Measurements from ENCODE around the gene CCDC174. TPM values are rescaled to one million over a fixed set of nuclear protein-coding genes. Genes with fewer than 3 reads are reported as not detected.
"Not testable (repeated sequence)": the region's sequence is repeated elsewhere in the genome, so short reads cannot be mapped to it uniquely, and the experiment has no call there.

The CCDC174 gene
- 16.0 and 16.8 TPM in 2 replicates for total RNA-seq

GRCh38 chr3:14651440-14652251 is at the start of gene CCDC174:
Gene CCDC174 (plus strand): TSS chr3:14651762. CDS start chr3:14651837, 75 bp downstream.
- DNase-seq: peak; percentile 99
- H3K27ac Mint-ChIP-seq: peak within 1 kb of the TSS; percentile 95
- H3K4me3 Mint-ChIP-seq: peak within 1 kb of the TSS; percentile 100
- intact Hi-C loops (cut with micrococcal nuclease): loop anchor here (1.0 to 10.0 kb wide), 8 partner anchors 219 to 1613 kb away; partner anchors contain the start of genes CHCHD4, DPH3, LSM3 and MRPS25
- peaks cover 34% of the 10 kb centered on the region for H3K36me3 Mint-ChIP-seq (ENCODE audit: low read depth)
- H3K9me3 Mint-ChIP-seq: peaks cover 5% of the 10 kb centered on the region
- H3K4me1 Mint-ChIP-seq: peaks cover 38% of the 10 kb centered on the region
- peaks cover 3% of the 10 kb centered on the region for H3K27me3 Mint-ChIP-seq

DNA sequence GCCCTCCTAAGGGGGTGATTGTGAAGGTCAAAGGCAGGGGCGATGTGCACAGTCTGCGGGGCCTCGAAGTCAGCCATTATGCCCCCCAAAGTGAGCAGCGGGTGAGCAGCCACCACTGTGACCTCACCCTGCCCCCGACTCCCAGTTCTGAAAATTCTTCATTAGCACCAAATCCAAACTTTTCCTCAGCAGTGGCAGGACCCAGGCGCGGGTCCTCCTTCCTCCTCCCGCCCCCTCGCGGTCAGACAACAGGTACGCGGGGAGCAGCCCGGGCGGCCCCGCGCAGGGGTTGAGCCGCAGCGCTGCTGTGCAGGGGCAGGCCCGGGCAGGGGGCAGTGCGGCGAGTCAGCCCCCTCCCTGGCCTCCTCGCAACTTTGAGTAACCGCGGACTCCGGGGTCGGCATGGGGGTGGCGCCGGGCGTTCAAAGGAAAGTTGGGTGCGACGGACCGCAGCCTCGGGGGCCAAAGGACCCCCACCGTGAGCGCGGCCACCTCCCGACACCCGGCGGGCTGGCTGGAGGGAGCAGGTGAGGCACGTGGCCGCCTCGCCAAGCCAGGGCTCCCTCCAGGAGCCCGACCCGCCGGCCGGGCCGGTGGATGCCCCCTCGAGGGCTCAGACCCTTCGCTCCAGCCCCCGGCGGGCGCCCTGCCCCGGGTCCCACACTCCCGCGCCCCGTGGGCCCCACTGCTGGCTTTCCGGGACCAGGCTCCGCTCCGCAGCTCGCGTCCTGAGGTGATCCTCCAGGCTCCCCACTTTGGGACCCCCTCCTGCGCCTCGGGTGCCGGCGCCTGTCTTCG is 49.4 kb upstream of the CCDC174 start:
- no peak overlapping the region for H3K4me3 Mint-ChIP-seq
- peaks cover 62% of the 10 kb centered on the region for H3K27me3 Mint-ChIP-seq
- peaks cover 9% of the 10 kb centered on the region for H3K9me3 Mint-ChIP-seq
- DNase-seq: no peak
- peaks cover 2% of the 10 kb centered on the region for H3K36me3 Mint-ChIP-seq (ENCODE audit: low read depth)
- intact Hi-C loops (cut with micrococcal nuclease): no loop called here
- H3K27ac Mint-ChIP-seq: no peak overlapping the region
- H3K4me1 Mint-ChIP-seq: peaks cover 6% of the 10 kb centered on the region

DNA sequence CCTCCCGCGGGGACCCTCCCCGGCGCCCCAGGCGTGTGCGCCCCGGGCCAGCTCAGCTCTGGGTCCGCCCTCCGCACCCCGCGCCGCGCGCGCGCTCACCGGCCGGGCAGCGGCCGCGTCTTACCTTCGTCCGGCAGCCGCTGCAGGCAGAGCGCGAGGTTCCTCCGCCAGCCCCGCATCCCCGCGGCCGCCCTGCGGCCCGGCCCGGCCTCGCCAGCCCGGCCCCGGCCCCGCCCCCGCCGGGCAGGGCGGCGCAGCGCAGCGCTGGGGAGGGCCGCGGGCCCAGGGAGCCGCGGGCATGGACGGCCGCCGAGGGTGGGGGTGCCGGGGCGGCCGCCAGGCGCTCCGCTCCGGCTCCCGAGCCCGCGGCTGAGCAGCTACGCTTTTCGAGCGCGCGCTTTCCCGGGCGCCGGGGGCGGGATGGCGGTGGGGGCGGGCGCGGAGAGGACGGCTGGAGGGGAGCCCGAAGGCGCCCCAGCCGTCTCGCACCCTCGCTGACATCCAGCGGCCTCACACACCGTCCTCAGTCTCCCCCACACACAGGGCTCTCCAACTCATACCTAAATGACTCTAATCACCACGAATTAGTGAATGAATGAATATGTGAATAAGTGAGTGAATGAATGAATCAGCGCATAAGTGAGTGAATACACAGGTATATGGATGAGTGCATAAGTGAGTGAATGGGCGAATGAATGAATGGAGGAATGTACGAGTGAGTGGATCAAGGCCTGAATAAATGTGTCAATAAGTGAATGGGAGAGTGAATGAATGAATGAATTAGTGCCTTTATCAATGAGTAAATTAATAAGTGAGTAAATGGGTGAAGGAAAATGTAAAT is 48.5 kb upstream of the CCDC174 start:
- Mint-ChIP-seq H3K27ac (no peak overlapping the region), H3K9me3 (peaks cover 9% of the 10 kb centered on the region), H3K27me3 (peaks cover 65% of the 10 kb centered on the region), H3K4me1 (peaks cover 6% of the 10 kb centered on the region), H3K36me3 (ENCODE audit: low read depth) (peaks cover 2% of the 10 kb centered on the region), H3K4me3 (no peak overlapping the region)
- intact Hi-C loops (cut with micrococcal nuclease): no loop called here
- no peak for DNase-seq

GRCh38 chr3:14605067-14605466 is 46.5 kb upstream of the CCDC174 start:
- Mint-ChIP-seq H3K4me1 (no peaks in the 10 kb centered on the region), H3K9me3 (peaks cover 4% of the 10 kb centered on the region), H3K27me3 (peaks cover 61% of the 10 kb centered on the region), H3K27ac (no peak overlapping the region), H3K4me3 (no peak overlapping the region), H3K36me3 (ENCODE audit: low read depth) (peaks cover 2% of the 10 kb centered on the region)
- intact Hi-C loops (cut with micrococcal nuclease): no loop called here
- no peak for DNase-seq

GRCh38 chr3:14605744-14606143 is 45.8 kb upstream of the CCDC174 start:
- H3K4me3 Mint-ChIP-seq: no peak overlapping the region
- H3K4me1 Mint-ChIP-seq: no peaks in the 10 kb centered on the region
- H3K36me3 Mint-ChIP-seq (ENCODE audit: low read depth): peaks cover 2% of the 10 kb centered on the region
- no peak overlapping the region for H3K27ac Mint-ChIP-seq
- peaks cover 4% of the 10 kb centered on the region for H3K9me3 Mint-ChIP-seq
- H3K27me3 Mint-ChIP-seq: peaks cover 60% of the 10 kb centered on the region
- intact Hi-C loops (cut with micrococcal nuclease): no loop called here
- DNase-seq: no peak

- H3K27me3 Mint-ChIP-seq: peaks cover 54% of the 10 kb centered on the region
- H3K4me1 Mint-ChIP-seq: no peaks in the 10 kb centered on the region
- H3K27ac Mint-ChIP-seq: no peak overlapping the region
- intact Hi-C loops (cut with micrococcal nuclease): no loop called here
- H3K36me3 Mint-ChIP-seq (ENCODE audit: low read depth): peaks cover 2% of the 10 kb centered on the region
- H3K4me3 Mint-ChIP-seq: no peak overlapping the region
- no peak for DNase-seq
- peaks cover 4% of the 10 kb centered on the region for H3K9me3 Mint-ChIP-seq
Observed at GRCh38 chr3:14606669-14607339, 44.8 kb upstream of the CCDC174 start.

DNA sequence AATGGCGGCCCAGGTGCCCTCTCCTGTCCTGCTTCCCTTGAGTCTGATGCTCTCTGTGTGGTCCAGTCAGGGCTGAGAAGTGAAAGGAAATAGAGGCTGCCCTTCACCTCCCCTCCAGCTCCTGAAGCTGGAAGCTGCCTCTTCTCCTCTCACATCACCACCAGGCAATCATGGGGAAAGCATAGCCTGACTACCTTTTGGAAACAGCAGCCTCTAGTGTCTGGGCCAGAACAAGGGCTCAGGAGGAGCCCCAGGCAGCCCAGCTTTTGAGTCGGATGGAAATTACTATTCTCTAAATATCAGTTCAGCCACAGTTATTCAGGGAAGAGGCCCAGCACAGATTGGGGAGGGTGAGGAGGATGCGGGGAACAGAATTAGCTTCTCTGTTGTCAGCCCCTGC is 43.3 kb upstream of the CCDC174 start:
- H3K4me1 Mint-ChIP-seq: no peaks in the 10 kb centered on the region
- intact Hi-C loops (cut with micrococcal nuclease): no loop called here
- DNase-seq: no peak
- H3K9me3 Mint-ChIP-seq: peaks cover 2% of the 10 kb centered on the region
- no peak overlapping the region for H3K4me3 Mint-ChIP-seq
- peaks cover 56% of the 10 kb centered on the region for H3K27me3 Mint-ChIP-seq
- H3K27ac Mint-ChIP-seq: no peak overlapping the region
- H3K36me3 Mint-ChIP-seq (ENCODE audit: low read depth): peaks cover under 1% of the 10 kb centered on the region

DNA sequence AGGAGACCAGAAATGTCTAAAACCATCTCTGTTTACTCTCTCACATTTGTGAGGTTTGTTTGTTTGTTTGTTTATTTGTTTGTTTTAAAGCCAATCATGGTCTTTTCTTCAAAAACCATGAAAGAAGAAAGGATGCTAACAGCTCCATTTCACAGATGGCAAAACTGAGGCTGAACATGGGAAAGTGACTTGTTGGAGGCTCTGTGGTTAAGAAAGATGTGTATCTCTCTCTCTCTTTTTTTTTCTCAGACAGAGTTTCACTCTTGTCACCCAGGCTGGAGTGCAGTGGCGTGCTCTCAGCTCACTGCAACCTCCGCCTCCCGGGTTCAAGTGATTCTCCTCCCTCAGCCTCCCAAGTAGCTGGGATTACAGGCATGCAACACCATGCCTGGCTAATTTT is 42.5 kb upstream of the CCDC174 start:
- H3K9me3 Mint-ChIP-seq; DNase-seq; H3K27ac Mint-ChIP-seq; intact Hi-C loops (cut with micrococcal nuclease); H3K4me1 Mint-ChIP-seq; H3K36me3 Mint-ChIP-seq (ENCODE audit: low read depth); H3K4me3 Mint-ChIP-seq: not testable (repeated sequence)
- peaks cover 56% of the 10 kb centered on the region for H3K27me3 Mint-ChIP-seq

DNA sequence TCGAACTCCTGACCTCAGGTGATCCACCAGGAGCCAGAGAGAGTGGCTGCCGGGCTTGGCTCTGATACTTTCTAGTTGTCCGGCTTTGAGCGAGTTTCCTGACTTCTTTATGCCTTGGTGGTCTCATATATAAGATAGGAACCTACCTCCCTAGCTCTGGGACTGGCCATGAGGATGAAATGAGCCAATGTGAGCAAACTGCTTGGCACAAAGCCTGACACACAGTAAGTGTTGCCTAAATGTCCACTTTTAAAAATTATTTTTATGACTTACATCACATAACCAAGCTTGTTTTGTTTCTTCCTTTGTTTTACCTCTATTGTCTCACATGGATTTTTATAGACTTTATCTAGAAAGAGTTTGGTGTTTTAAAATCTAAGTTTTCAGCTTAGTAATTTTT is 42.1 kb upstream of the CCDC174 start:
- H3K4me3 Mint-ChIP-seq: no peak overlapping the region
- no peaks in the 10 kb centered on the region for H3K9me3 Mint-ChIP-seq
- peaks cover 56% of the 10 kb centered on the region for H3K27me3 Mint-ChIP-seq
- H3K4me1 Mint-ChIP-seq: no peaks in the 10 kb centered on the region
- intact Hi-C loops (cut with micrococcal nuclease): no loop called here
- DNase-seq: no peak
- no peak overlapping the region for H3K27ac Mint-ChIP-seq
- H3K36me3 Mint-ChIP-seq (ENCODE audit: low read depth): no peaks in the 10 kb centered on the region

DNA sequence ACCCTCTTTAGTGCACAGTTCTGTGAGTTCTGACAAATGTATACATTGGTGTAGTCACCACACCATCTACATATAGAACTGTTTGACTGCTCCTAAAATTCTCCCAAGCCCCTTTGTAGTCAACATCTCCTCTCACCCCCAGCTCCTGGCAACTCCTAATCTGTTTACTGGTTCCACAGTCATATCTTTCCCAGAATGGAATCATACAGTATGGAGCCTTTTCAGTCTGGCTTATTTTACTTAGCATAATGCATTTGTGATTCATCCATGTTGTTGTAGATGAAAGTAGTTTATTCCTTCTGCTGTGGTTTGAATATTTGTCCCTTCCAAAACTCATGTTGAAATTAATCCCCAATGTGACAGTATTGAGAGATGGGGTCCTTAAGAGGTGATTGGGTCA is 41.6 kb upstream of the CCDC174 start:
- H3K27me3 Mint-ChIP-seq: peaks cover 55% of the 10 kb centered on the region
- H3K4me1 Mint-ChIP-seq: no peaks in the 10 kb centered on the region
- DNase-seq: no peak
- no peaks in the 10 kb centered on the region for H3K36me3 Mint-ChIP-seq (ENCODE audit: low read depth)
- intact Hi-C loops (cut with micrococcal nuclease): no loop called here
- H3K27ac Mint-ChIP-seq: no peak overlapping the region
- no peak overlapping the region for H3K4me3 Mint-ChIP-seq
- no peaks in the 10 kb centered on the region for H3K9me3 Mint-ChIP-seq

- H3K36me3 Mint-ChIP-seq (ENCODE audit: low read depth): no peaks in the 10 kb centered on the region
- H3K27me3 Mint-ChIP-seq: peaks cover 41% of the 10 kb centered on the region
- no peak for DNase-seq
- intact Hi-C loops (cut with micrococcal nuclease): no loop called here
- H3K27ac Mint-ChIP-seq: no peak overlapping the region
- H3K4me3 Mint-ChIP-seq: no peak overlapping the region
- H3K9me3 Mint-ChIP-seq: no peaks in the 10 kb centered on the region
- H3K4me1 Mint-ChIP-seq: peaks cover 2% of the 10 kb centered on the region
Observed at GRCh38 chr3:14614189-14614588, 37.4 kb upstream of the CCDC174 start.

DNA sequence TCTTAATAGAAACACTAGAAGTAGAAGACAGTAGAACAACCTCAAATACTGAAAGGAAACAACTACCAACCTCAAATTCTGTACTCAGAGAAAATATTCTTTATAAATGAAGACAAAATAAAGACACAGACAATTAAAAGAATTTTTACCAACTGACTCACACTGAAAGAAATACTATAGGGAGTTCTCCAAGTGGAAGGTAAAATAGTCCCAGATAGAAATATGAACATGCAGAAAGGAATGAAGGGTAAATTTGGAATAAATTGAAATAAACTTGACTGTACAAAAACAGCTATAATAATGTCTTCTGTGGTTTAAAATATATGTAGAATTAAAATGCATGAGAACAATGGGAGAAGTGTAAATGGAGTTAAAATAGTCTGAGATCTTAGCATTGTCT is 36.7 kb upstream of the CCDC174 start:
- Mint-ChIP-seq H3K4me3 (no peak overlapping the region), H3K36me3 (ENCODE audit: low read depth) (no peaks in the 10 kb centered on the region), H3K27ac (no peak overlapping the region), H3K27me3 (peaks cover 42% of the 10 kb centered on the region), H3K9me3 (no peaks in the 10 kb centered on the region), H3K4me1 (peaks cover 2% of the 10 kb centered on the region)
- no peak for DNase-seq
- intact Hi-C loops (cut with micrococcal nuclease): no loop called here

Data from activated CD4-positive, alpha-beta T cell treated with anti-CD3 and anti-CD28 coated beads, Interleukin-2, amount 10 ng/mL, durations not matched to agents 24 days and 14 days (primary cell).